HEK293T (cell line): ENCODE data around the gene TMEM121B.

Source experiments
- CTCF ChIA-PET: fragments of 350-600 bp; formaldehyde crosslinking; extraction: SDS; loops from one replicate; lab custom pipeline; 2021; ENCODE audit warnings: antibody characterized with exemption, inconsistent platforms; lab: Yijun Ruan, JAX
- POLR2A ChIA-PET: fragments of 350-600 bp; formaldehyde crosslinking; extraction: SDS; loops from one replicate; lab custom pipeline; 2020; ENCODE audit warnings: antibody characterized with exemption, inconsistent platforms; lab: Yijun Ruan, JAX
- DNase-seq: peaks from one replicate; pipeline ENCODE4 v3.0.0; 2012; ENCODE audit warnings: mixed read lengths; ENCODE audit errors: extremely low spot score
- ARNT ChIP-seq: fragments of 450-650 bp; IDR thresholded peaks from 2 replicates; pipeline ENCODE4 v1.6.1; 2017; ENCODE audit warnings: mild to moderate bottlenecking
- BHLHE40 ChIP-seq: fragments of 450-650 bp; IDR thresholded peaks from 2 replicates; pipeline ENCODE4 v1.6.1; 2016; ENCODE audit warnings: mild to moderate bottlenecking, moderate library complexity, borderline replicate concordance
- CTBP1 ChIP-seq: fragments of 450-650 bp; IDR thresholded peaks from 2 replicates; pipeline ENCODE4 v1.6.1; 2016; ENCODE audit warnings: borderline replicate concordance
- ELF4 ChIP-seq: fragments of 450-650 bp; IDR thresholded peaks from 2 replicates; pipeline ENCODE4 v1.6.1; 2017; ENCODE audit warnings: antibody characterized with exemption
- FOXA1 ChIP-seq: fragments of 450-650 bp; IDR thresholded peaks from 2 replicates; pipeline ENCODE4 v1.6.1; 2016; ENCODE audit warnings: mild to moderate bottlenecking
- FOXK2 ChIP-seq: fragments of 450-650 bp; IDR thresholded peaks from 2 replicates; pipeline ENCODE4 v1.6.1; 2016; ENCODE audit warnings: mild to moderate bottlenecking
- FOXM1 ChIP-seq: fragments of 450-650 bp; IDR thresholded peaks from 2 replicates; pipeline ENCODE4 v1.6.1; 2017; ENCODE audit warnings: mild to moderate bottlenecking, borderline replicate concordance
- HDGF ChIP-seq: fragments of 450-650 bp; IDR thresholded peaks from 2 replicates; pipeline ENCODE4 v1.6.1; 2017; ENCODE audit warnings: antibody characterized with exemption, borderline replicate concordance
- L3MBTL2 ChIP-seq: fragments of 450-650 bp; conservative IDR thresholded peaks from 2 replicates; pipeline ENCODE4 v1.6.1; 2016; ENCODE audit warnings: mild to moderate bottlenecking
- LEF1 ChIP-seq: fragments of 450-650 bp; IDR thresholded peaks from 2 replicates; pipeline ENCODE4 v1.6.1; 2017; ENCODE audit warnings: mild to moderate bottlenecking, borderline replicate concordance
- NFRKB ChIP-seq: fragments of 450-650 bp; IDR thresholded peaks from 2 replicates; pipeline ENCODE4 v1.6.1; 2016; ENCODE audit warnings: mild to moderate bottlenecking, moderate library complexity
- SP1 ChIP-seq: fragments of 450-650 bp; IDR thresholded peaks from 2 replicates; pipeline ENCODE4 v1.6.1; 2017
- SUZ12 ChIP-seq: fragments of 450-650 bp; IDR thresholded peaks from 2 replicates; pipeline ENCODE4 v1.6.1; 2016; ENCODE audit warnings: mild to moderate bottlenecking
- TARDBP ChIP-seq: fragments of 450-650 bp; IDR thresholded peaks from 2 replicates; pipeline ENCODE4 v1.6.1; 2016
- ZNF384 ChIP-seq: fragments of 450-650 bp; IDR thresholded peaks from 2 replicates; pipeline ENCODE4 v1.6.1; 2016
- TF ChIP-seq, protein P1 (sequence below): fragments of 450-650 bp; IDR thresholded peaks from 2 replicates; pipeline ENCODE4 v1.6.1; 2016

TMEM121B gene

DNA sequence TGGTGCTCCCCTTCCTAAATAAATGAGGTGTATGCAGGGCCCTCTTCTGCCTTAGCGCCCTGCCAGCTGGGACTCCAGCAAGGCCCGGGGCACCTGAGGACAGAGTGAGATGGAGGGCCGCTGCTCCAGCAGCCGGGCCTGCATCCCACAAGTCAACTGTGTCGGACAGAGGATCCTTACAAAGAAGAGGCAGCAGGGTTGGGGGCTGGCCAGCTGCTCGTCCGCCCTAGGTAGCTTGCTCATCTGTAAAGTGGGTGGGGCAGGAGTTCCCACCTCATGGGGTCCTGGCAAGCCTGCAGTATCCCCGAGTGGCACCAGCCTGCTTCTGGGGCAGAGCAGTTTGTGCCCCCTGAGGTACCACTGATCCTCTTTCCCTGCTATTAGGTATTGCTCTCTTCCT lies 7.6 kb downstream of the TMEM121B start:
- no peak for DNase-seq
- TF ChIP-seq LEF1 (no peak), ZNF384 (no peak), FOXK2 (no peak), FOXA1 (no peak), CTBP1 (no peak)
- TF ChIP-seq, protein P1, sequence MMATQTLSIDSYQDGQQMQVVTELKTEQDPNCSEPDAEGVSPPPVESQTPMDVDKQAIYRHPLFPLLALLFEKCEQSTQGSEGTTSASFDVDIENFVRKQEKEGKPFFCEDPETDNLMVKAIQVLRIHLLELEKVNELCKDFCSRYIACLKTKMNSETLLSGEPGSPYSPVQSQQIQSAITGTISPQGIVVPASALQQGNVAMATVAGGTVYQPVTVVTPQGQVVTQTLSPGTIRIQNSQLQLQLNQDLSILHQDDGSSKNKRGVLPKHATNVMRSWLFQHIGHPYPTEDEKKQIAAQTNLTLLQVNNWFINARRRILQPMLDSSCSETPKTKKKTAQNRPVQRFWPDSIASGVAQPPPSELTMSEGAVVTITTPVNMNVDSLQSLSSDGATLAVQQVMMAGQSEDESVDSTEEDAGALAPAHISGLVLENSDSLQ, result no peak
- CTCF ChIA-PET, result no interaction called here
- POLR2A ChIA-PET, result no interaction called here

DNA sequence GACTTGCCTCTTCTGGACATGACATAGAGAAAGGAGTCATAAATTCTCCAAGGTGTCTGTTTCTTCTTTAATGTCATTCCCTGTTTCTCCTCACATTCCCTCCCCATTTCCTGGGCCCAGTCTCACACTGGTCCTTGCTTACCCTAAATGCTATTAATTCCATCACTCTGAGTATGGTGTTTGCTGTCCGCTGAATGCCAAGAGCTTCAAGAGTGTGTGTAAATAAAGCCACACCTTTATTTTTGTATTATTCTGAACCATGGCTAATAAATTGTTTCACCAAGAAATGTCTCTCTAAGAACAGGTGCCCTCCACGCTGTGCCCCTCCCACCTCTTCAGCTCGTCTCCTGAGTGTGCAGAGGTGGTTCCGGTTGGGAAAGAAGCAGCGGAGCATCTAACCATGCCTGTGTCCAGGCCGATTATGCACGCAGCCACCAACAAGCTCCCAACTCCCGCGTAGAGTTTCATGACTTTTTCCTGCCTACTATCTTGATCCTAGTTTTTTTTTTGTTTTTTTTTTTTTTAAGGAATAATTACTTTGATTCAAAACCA lies 8.6 kb downstream of the TMEM121B start:
- CTCF ChIA-PET, result interaction anchor here (1.6 kb wide), 1 partner anchor 17 kb away, joined by 4 read pairs; no protein-coding TSS in a partner anchor
- POLR2A ChIA-PET, result interaction anchor here (2.2 kb wide), 1 partner anchor 9 kb away, joined by 5 read pairs; the partner anchor contains the start of gene TMEM121B
- no peak for TF ChIP-seq SUZ12
- no peak for TF ChIP-seq FOXA1
- TF ChIP-seq LEF1, result no peak
- TF ChIP-seq BHLHE40, result no peak
- no peak for TF ChIP-seq FOXM1
- no peak for TF ChIP-seq NFRKB
- no peak for TF ChIP-seq FOXK2
- TF ChIP-seq TARDBP, result no peak
- TF ChIP-seq HDGF, result no peak
- TF ChIP-seq CTBP1, result no peak
- DNase-seq, result no peak

DNA sequence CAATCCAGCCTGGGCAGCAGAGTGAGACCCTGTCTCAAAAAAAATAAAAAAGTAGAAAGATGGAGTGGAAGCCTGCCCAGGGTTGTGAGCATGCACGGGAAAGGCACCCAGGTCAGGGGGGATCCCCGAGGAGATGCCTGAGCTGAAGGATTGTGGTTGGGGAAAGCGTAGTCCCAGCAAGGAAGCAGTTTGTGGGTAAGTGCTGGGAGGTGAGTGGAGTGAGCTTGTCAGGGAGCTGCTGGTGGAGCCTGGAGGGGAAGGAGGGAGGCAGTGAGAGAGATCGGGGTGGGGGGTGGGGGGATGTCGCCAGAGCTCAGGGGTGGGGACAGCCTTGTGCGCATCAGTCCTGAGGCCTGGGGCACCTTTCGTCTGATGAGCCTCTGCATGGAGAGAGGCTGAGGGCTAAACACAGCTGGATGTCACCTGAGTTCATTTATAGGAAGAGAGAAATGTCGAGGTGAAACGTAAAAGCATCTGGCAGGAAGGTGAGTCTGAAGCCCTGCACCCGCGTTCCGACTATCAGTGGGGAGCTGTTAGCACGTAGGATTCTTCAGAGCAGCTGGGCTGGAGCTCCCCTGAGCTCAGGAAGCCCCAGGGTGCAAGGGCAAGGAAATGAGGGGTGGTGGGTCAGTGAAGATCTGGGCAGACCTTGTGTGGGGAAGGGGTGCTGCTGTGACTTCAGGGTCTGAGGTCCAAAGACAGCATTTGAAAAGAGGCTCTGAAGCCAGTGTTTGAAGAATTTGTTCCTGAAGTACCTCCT lies 10.2 kb downstream of the TMEM121B start:
- POLR2A ChIA-PET, result interaction anchor here (1.2 to 2.2 kb wide), 2 partner anchors 11 to 28 kb away, joined by 3 to 5 read pairs; partner anchors contain the start of gene TMEM121B
- no peak for DNase-seq
- CTCF ChIA-PET, result interaction anchor here (0.6 to 1.6 kb wide), 4 partner anchors 14 to 674 kb away, joined by 3 to 4 read pairs (median 4); no protein-coding TSS in a partner anchor
- no peak for TF ChIP-seq ZNF384
- no peak for TF ChIP-seq FOXA1
- TF ChIP-seq HDGF, result no peak
- no peak for TF ChIP-seq TARDBP
- no peak for TF ChIP-seq LEF1
- no peak for TF ChIP-seq NFRKB
- TF ChIP-seq FOXK2, result no peak
- no peak for TF ChIP-seq ARNT
- no peak for TF ChIP-seq SUZ12
- TF ChIP-seq SP1, result no peak
- no peak for TF ChIP-seq CTBP1
- no peak for TF ChIP-seq FOXM1
- TF ChIP-seq BHLHE40, result no peak

DNA sequence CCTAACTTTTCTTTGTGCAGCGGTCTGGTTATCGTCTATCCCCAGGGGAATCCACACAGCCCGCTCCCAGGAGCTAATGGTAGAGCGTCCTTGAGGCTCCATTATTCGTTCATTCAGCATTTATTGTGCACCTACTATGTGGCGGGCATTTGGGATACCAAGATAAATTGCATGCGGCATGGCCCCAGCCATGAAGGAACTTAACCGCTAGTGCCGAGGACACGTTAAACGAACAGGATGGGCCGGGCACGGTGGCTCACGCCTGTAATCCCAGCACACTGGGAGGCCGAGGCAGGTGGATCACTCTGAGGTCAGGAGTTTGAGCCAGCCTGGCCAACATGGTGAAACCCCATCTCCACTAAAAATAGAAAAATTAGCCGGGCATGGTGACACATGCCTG lies 11.2 kb downstream of the TMEM121B start:
- DNase-seq, result no peak
- TF ChIP-seq ARNT, result no peak
- no peak for TF ChIP-seq NFRKB
- TF ChIP-seq CTBP1, result no peak
- TF ChIP-seq ELF4, result no peak
- TF ChIP-seq FOXK2, result no peak
- TF ChIP-seq FOXM1, result no peak
- TF ChIP-seq SUZ12, result no peak
- no peak for TF ChIP-seq SP1
- TF ChIP-seq, protein P1, result no peak
- TF ChIP-seq ZNF384, result no peak
- TF ChIP-seq LEF1, result no peak
- TF ChIP-seq HDGF, result no peak
- no peak for TF ChIP-seq TARDBP
- TF ChIP-seq FOXA1, result no peak
- TF ChIP-seq L3MBTL2, result no peak
- TF ChIP-seq BHLHE40, result no peak
- CTCF ChIA-PET, result interaction anchor here (0.6 to 1.0 kb wide), 2 partner anchors 62 to 675 kb away, joined by 3 read pairs; no protein-coding TSS in a partner anchor
- POLR2A ChIA-PET, result interaction anchor here (1.2 kb wide), 1 partner anchor 29 kb away, joined by 3 read pairs; no protein-coding TSS in a partner anchor

DNA sequence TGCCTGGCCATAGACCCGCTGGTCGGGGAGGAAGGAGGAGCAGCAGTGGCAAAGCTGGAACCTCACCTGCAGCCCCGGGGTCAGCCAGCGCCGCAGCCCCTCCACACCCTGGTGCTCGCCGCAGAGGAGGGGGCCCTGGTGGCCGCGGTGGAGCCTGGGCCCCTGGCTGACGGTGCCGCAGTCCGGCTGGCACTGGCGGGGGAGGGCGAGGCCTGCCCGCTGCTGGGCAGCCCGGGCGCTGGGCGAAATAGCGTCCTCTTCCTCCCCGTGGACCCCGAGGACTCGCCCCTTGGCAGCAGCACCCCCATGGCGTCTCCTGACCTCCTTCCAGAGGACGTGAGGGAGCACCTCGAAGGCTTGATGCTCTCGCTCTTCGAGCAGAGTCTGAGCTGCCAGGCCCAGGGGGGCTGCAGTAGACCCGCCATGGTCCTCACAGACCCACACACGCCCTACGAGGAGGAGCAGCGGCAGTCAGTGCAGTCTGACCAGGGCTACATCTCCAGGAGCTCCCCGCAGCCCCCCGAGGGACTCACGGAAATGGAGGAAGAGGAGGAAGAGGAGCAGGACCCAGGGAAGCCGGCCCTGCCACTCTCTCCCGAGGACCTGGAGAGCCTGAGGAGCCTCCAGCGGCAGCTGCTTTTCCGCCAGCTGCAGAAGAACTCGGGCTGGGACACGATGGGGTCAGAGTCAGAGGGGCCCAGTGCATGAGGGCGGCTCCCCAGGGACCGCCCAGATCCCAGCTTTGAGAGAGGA lies 11.9 kb downstream of the TMEM121B start:
- ChIA-PET CTCF (interaction anchor here (1.0 kb wide), 1 partner anchor 62 kb away, joined by 3 read pairs; no protein-coding TSS in a partner anchor), POLR2A (no interaction called here)
- no peak for DNase-seq
- TF ChIP-seq ELF4 (no peak), FOXA1 (no peak), SP1 (no peak), LEF1 (no peak), ZNF384 (no peak), CTBP1 (no peak), BHLHE40 (no peak), HDGF (no peak), NFRKB (no peak)
- TF ChIP-seq, protein P1, result no peak
